Ascending aorta (tissue), 2 donors: ENCODE data around the gene DCTPP1. TPM values are rescaled to one million over a fixed set of nuclear protein-coding genes. Genes with fewer than 3 reads are reported as not detected.
"Not testable (repeated sequence)": the region's sequence is repeated elsewhere in the genome, so short reads cannot be mapped to it uniquely, and the experiment has no call there.

Source experiments
- DNase-seq, 2 donors: peaks; one replicate each; pipeline ENCODE4 v3.0.0-alpha.2; 2019; ENCODE audit warnings: low spot score in 2 of 2
- H3K27ac ChIP-seq, 2 donors: fragments of 200-600 bp; sonication (generic); one replicate each; pipeline ENCODE4 v1.5.1; 2016 to 2017; ENCODE audit warnings: mild to moderate bottlenecking in 1 of 2
- H3K27me3 ChIP-seq: fragments of 200-600 bp; sonication (generic); one replicate; pipeline ENCODE4 v1.5.1; 2017
- H3K36me3 ChIP-seq, 2 donors: fragments of 200-600 bp; sonication (generic); one replicate each; pipeline ENCODE4 v1.5.1; 2016
- H3K4me1 ChIP-seq, 2 donors: fragments of 200-600 bp; sonication (generic); one replicate each; pipeline ENCODE4 v1.5.1; 2016 to 2017; ENCODE audit warnings: mild to moderate bottlenecking in 1 of 2
- H3K4me3 ChIP-seq, 2 donors: fragments of 200-600 bp; sonication (generic); one replicate each; pipeline ENCODE4 v1.5.1; 2016 to 2017; ENCODE audit warnings: mild to moderate bottlenecking in 1 of 2
- H3K9me3 ChIP-seq, 2 donors: fragments of 200-600 bp; sonication (generic); one replicate each; pipeline ENCODE4 v1.5.1; 2016
- intact Hi-C: fragments of 100-400 bp; cut with DNase I; formaldehyde crosslinking; loops from one replicate; pipeline ENCODE4 v1.15.1; 2023
- total RNA-seq: library from RNA; depleted of rRNA; stranded (reverse); fragments of >200 nt; gene quantifications from one replicate; pipeline ENCODE4 v1.1.0, GENCODE V29; 2016
- TF ChIP-seq, protein P1 (sequence below), 3 experiments: fragments of 200-600 bp in 2 of 3; fragments of 450-650 bp in 1 of 3; sonication (generic) in 2 of 3; IDR thresholded peaks; one replicate each; pipeline ENCODE4 v1.5.1; 2016 to 2019; ENCODE audit warnings: antibody characterized with exemption in 3 of 3, mild to moderate bottlenecking in 1 of 3, moderate library complexity in 1 of 3

DCTPP1 gene
- total RNA-seq: 7.2 TPM

DNA sequence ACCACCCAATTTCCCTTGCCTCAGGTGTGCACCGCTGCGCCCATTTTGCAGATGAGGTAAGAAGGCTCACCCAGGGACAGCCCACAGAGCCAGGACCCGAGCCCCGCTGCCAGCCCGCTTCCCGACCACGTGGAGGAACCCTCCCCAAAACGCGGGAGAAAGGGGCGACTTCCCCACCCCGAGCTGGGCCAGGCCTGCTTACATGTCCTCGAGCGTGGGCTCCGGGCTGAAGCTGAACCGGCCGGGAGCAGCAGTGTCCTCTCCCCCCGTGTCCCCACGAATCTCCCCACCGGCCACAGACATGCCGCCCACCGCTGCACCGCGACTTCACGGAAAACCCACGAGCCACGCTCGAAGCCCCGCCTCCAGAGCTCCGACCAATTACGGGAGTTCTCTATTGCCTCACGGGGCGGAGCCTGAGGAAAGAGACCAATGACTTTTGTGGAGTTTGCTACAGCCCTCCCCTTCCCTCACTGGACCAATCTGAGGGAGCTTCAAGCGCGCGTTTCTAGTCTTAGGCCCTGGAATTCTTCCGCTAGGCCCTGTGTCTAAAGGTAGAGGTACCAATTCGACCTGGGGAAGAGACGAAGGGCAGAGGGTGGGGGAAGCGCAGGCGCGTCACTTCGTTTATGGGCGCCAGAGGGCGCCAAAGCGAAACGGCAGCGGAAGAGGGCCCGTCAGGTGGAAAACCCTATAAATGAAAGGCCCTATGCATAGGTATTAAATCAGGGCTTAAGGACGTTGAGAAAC is at the start of gene DCTPP1:
TSS of gene DCTPP1 (minus strand) at position 353 of the 750 bp plus-strand sequence. CDS start at position 303, 50 bp downstream.
- no peaks in the 10 kb centered on the region for H3K9me3 ChIP-seq
- no peaks in the 10 kb centered on the region for H3K27me3 ChIP-seq
- TF ChIP-seq, protein P1, sequence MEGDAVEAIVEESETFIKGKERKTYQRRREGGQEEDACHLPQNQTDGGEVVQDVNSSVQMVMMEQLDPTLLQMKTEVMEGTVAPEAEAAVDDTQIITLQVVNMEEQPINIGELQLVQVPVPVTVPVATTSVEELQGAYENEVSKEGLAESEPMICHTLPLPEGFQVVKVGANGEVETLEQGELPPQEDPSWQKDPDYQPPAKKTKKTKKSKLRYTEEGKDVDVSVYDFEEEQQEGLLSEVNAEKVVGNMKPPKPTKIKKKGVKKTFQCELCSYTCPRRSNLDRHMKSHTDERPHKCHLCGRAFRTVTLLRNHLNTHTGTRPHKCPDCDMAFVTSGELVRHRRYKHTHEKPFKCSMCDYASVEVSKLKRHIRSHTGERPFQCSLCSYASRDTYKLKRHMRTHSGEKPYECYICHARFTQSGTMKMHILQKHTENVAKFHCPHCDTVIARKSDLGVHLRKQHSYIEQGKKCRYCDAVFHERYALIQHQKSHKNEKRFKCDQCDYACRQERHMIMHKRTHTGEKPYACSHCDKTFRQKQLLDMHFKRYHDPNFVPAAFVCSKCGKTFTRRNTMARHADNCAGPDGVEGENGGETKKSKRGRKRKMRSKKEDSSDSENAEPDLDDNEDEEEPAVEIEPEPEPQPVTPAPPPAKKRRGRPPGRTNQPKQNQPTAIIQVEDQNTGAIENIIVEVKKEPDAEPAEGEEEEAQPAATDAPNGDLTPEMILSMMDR (IDR thresholded peaks at IDR 0.05): peak; percentile 64 to 75 (median 70)
- peaks cover 0 to 3% of the 10 kb centered on the region in 2 donors for H3K36me3 ChIP-seq
- DNase-seq: peak; percentile 93 to 97
- intact Hi-C loops: loop anchor here (1.0 to 2.0 kb wide), 3 partner anchors 15 to 105 kb away; partner anchors contain the start of genes SEPHS2, ZNF747 and ZNF768
- peak within 1 kb of the TSS; percentile 67 to 80 for H3K27ac ChIP-seq
- peak within 1 kb of the TSS; percentile 64 to 81 for H3K4me3 ChIP-seq
- H3K4me1 ChIP-seq: peaks cover 4 to 11% of the 10 kb centered on the region in 2 donors

DNA sequence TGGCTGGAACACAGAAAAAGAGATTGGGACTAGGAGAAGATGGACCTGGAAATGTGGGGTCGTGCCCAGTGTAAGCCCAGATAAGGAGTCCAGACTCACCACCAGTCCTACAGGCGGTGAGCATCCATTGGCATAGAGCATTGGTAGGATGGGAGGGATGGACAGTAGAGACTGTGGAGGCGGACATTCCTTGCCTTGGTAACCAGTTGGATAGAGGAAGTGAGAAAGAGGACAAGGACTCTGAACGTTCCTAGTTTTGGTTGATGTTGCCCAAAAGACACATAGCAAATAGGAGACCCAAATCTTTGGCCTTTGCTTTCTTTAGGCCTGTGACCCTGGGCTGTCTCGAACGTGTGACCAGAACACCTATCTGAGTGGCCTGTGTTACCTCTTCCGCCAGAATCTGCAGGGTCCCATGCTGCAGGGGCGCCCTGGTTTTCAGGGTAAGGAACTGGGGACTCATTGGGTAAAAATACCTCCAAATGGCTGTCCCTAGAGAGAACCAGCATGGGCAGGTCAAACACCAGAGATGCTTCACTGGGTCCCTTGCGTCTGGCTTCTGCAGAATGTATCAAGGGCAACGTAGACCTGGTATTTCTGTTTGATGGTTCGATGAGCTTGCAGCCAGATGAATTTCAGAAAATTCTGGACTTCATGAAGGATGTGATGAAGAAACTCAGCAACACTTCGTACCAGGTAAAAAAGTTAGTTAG is 49.1 kb upstream of the DCTPP1 start:
- Histone ChIP-seq H3K27me3 (no peaks in the 10 kb centered on the region), H3K4me3 (no peak overlapping the region), H3K27ac (no peak overlapping the region), H3K36me3 (no peaks in the 10 kb centered on the region), H3K4me1 (no peaks in the 10 kb centered on the region), H3K9me3 (no peaks in the 10 kb centered on the region)
- TF ChIP-seq, protein P1 (IDR thresholded peaks at IDR 0.05): no peak
- no peak for DNase-seq
- intact Hi-C loops: no loop called here

GRCh38 chr16:30477773-30478172 is 47.9 kb upstream of the DCTPP1 start:
- H3K27me3 ChIP-seq, H3K9me3 ChIP-seq, H3K4me3 ChIP-seq, intact Hi-C loops, H3K36me3 ChIP-seq, DNase-seq, H3K27ac ChIP-seq, H3K4me1 ChIP-seq: not testable (repeated sequence)

DNA sequence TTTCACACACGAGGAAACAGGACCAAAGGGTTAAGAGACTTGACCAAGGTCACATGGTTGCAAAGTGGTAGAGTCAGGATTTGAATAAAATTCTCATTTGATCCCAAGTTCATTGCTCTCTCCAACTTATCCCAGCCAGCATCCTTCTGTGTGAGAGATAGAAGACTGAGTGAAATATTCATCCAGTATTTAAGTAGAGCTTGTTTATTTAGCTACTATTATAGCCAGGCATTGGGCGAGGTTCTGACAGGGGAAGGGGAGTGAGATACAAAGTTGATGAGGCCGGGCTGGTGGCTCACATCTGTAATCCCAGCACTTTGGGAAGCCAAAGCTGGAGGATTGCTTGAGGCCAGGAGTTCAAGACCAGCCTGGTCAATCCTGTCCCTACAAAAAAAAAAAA is 47.2 kb upstream of the DCTPP1 start:
- no peak for DNase-seq

DNA sequence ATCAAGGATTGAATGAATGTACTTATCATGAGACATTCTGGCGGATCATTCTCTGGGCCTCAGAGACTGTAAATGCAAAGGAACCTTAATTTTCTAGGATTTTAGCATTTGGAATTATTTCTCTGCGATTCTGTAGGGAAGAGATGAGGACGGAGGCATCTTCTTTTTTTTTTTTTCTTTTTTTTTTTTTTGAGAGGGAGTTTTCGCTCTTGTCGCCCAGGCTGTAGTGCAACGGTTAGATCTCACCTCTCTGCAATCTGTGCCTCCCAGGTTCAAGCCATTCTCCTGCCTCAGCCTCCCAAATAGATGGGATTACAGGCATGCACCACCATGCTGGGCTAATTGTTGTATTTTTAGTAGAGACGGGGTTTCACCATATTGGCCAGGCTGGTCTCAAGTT is 44.9 kb upstream of the DCTPP1 start:
- H3K4me3 ChIP-seq: no peak overlapping the region
- H3K27me3 ChIP-seq: no peaks in the 10 kb centered on the region
- no peaks in the 10 kb centered on the region for H3K36me3 ChIP-seq
- peaks cover 0 to 1% of the 10 kb centered on the region in 2 donors for H3K4me1 ChIP-seq
- no peaks in the 10 kb centered on the region for H3K9me3 ChIP-seq
- no peak overlapping the region for H3K27ac ChIP-seq
- TF ChIP-seq, protein P1 (IDR thresholded peaks at IDR 0.05): no peak
- DNase-seq: no peak
- intact Hi-C loops: no loop called here

More for the DNA sequence above, 47.2 kb upstream of the DCTPP1 start:
- Histone ChIP-seq H3K4me3 (no peak overlapping the region), H3K36me3 (no peaks in the 10 kb centered on the region), H3K27me3 (no peaks in the 10 kb centered on the region), H3K27ac (no peak overlapping the region), H3K9me3 (no peaks in the 10 kb centered on the region), H3K4me1 (no peaks in the 10 kb centered on the region)
- intact Hi-C loops: no loop called here
- TF ChIP-seq, protein P1 (IDR thresholded peaks at IDR 0.05): no peak

DNA sequence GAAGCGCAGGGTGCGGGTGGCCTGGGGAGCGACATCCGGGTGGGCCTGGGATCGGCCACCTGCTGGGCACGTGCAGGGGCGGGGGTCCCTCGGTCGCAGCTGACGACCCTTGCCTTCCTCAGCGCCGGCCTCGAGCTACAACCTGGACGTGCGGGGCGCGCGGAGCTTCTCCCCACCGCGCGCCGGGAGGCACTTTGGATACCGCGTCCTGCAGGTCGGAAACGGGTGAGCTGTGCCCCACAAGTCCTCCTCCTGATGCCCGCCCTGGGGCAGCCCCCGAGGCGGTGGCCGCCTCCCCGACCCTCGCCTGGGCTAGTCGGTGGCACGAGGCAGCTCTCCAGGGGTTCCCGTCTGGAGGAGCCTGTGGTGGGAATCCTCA is 44.2 kb upstream of the DCTPP1 start:
- no peaks in the 10 kb centered on the region for H3K36me3 ChIP-seq
- TF ChIP-seq, protein P1 (IDR thresholded peaks at IDR 0.05): no peak
- intact Hi-C loops: no loop called here
- DNase-seq: no peak
- no peaks in the 10 kb centered on the region for H3K27me3 ChIP-seq
- no peak overlapping the region for H3K27ac ChIP-seq
- H3K4me1 ChIP-seq: peaks cover 0 to 6% of the 10 kb centered on the region in 2 donors
- no peak overlapping the region for H3K4me3 ChIP-seq
- no peaks in the 10 kb centered on the region for H3K9me3 ChIP-seq
